SU-DHL-6 (cell line): ENCODE data around the gene ESRP2.

Source experiments
- H2AFZ ChIP-seq: fragments of 200-600 bp; sonication (generic); 2 replicates; pipeline ENCODE4 v1.6.1; 2014; ENCODE audit warnings: low read depth, mild to moderate bottlenecking, moderate library complexity, mixed read lengths, antibody characterized with exemption, low read length; ENCODE audit not compliant: severe bottlenecking
- H3F3A ChIP-seq: fragments of 200-600 bp; shearing (Covaris generic); 2 replicates; pipeline ENCODE4 v1.6.0; 2016; ENCODE audit warnings: antibody characterized with exemption, mild to moderate bottlenecking; ENCODE audit not compliant: insufficient read depth
- H3K27ac ChIP-seq: fragments of 200-600 bp; sonication (generic); 2 replicates; pipeline ENCODE4 v1.5.1; 2016; ENCODE audit warnings: low read depth, mild to moderate bottlenecking, low read length, moderate library complexity, mixed read lengths
- H3K27me3 ChIP-seq: fragments of 200-600 bp; sonication (generic), shearing (Covaris generic); 2 replicates; pipeline ENCODE4 v1.6.0; 2014; ENCODE audit warnings: mild to moderate bottlenecking, low read length
- H3K36me3 ChIP-seq: fragments of 200-600 bp; sonication (generic); 2 replicates; pipeline ENCODE4 v1.6.1; 2014; ENCODE audit warnings: mild to moderate bottlenecking, low read length, mixed read lengths
- H3K4me2 ChIP-seq: fragments of 300-600, 200-600 bp; shearing (Covaris generic), sonication (generic); 2 replicates; pipeline ENCODE4 v1.6.0; 2014; ENCODE audit warnings: low read length, low read depth, mild to moderate bottlenecking; ENCODE audit not compliant: poor library complexity, severe bottlenecking
- H3K4me3 ChIP-seq: fragments of 200-600 bp; sonication (generic); 2 replicates; pipeline ENCODE4 v1.5.1; 2014; ENCODE audit warnings: antibody characterized with exemption, low read length, mild to moderate bottlenecking, mixed read lengths; ENCODE audit not compliant: insufficient read depth, poor library complexity, severe bottlenecking
- H3K79me2 ChIP-seq: fragments of 200-600 bp; sonication (generic); 2 replicates; pipeline ENCODE4 v1.6.1; 2014; ENCODE audit warnings: mild to moderate bottlenecking, low read length, moderate library complexity; ENCODE audit not compliant: insufficient read depth
- H3K9ac ChIP-seq: fragments of 200-600 bp; sonication (generic); 2 replicates; pipeline ENCODE4 v1.7.0; 2014; ENCODE audit warnings: mild to moderate bottlenecking, low read length
- H3K9me2 ChIP-seq: fragments of 200-600 bp; sonication (generic); replicated peaks from 2 replicates; pipeline ENCODE4 v1.6.1; 2014; ENCODE audit warnings: low read length; ENCODE audit not compliant: insufficient read depth
- H3K9me3 ChIP-seq: fragments of 200-600 bp; sonication (generic); 2 replicates; pipeline ENCODE4 v1.6.1; 2014; ENCODE audit warnings: low read length, mixed read lengths; ENCODE audit not compliant: insufficient read depth
- H4K20me1 ChIP-seq: fragments of 200-600 bp; sonication (generic); 2 replicates; pipeline ENCODE4 v1.6.1; 2014; ENCODE audit warnings: low read depth, mild to moderate bottlenecking, antibody characterized with exemption, low read length, moderate library complexity, mixed read lengths
- EZH2phosphoT487 ChIP-seq: fragments of 200-600 bp; sonication (generic), shearing (Covaris generic); conservative IDR thresholded peaks from 2 replicates; pipeline ENCODE4 v1.6.1; 2018; ENCODE audit warnings: mild to moderate bottlenecking, antibody characterized with exemption, low read length, moderate library complexity, mixed read lengths

The ESRP2 gene

GRCh38 chr16:68179196-68179795 is 56.6 kb downstream of the ESRP2 start:
- peaks cover 15% of the 10 kb centered on the region; the same call in 1 of the 2 replicates for H3K36me3 ChIP-seq
- H3K4me2 ChIP-seq = no peak overlapping the region
- H3K9ac ChIP-seq = no peak overlapping the region
- no peaks in the 10 kb centered on the region for H3K79me2 ChIP-seq
- H2AFZ ChIP-seq = no peak overlapping the region
- peaks cover 2% of the 10 kb centered on the region; the same call in 1 of the 2 replicates for H3F3A ChIP-seq
- TF ChIP-seq EZH2phosphoT487 = no peak
- no peaks in the 10 kb centered on the region for H3K9me2 ChIP-seq
- no peak overlapping the region for H3K27ac ChIP-seq
- H3K9me3 ChIP-seq = no peaks in the 10 kb centered on the region
- no peaks in the 10 kb centered on the region for H3K27me3 ChIP-seq
- no peaks in the 10 kb centered on the region for H4K20me1 ChIP-seq
- no peak overlapping the region for H3K4me3 ChIP-seq
